ENCODE results near the gene DGKH.

- no peak for TF ChIP-seq CTCF (IDR thresholded peaks at IDR 0.05; ENCODE audit: low read depth, low read length)
- TF ChIP-seq EZH2phosphoT487 (IDR thresholded peaks at IDR 0.05; ENCODE audit: low read depth) = no peak
Measured at GRCh38 chr13:42075517-42075916, 27.1 kb downstream of the DGKH start.
